PC-9 (cell line): ENCODE data around the gene WNK2. TPM values are rescaled to one million over a fixed set of nuclear protein-coding genes. Genes with fewer than 3 reads are reported as not detected.

Experiments used
- BruUV-seq: library from RNA; stranded (reverse); fragments of 400-500 nt; replicated peaks from 2 replicates; lab custom pipeline; 2021; lab: Mats Ljungman, UMichigan
- CTCF ChIA-PET: fragments of 300-600 bp; sonication (Branson Sonifier 250); formaldehyde crosslinking; loops from one replicate; lab custom pipeline; 2022; ENCODE audit warnings: antibody characterized with exemption; lab: Charles Lee
- POLR2A ChIA-PET: fragments of 300-600 bp; sonication (Branson Sonifier 250); formaldehyde crosslinking; loops from one replicate; lab custom pipeline; 2022; ENCODE audit warnings: antibody characterized with exemption; ENCODE audit not compliant: unreplicated experiment; lab: Charles Lee
- DNase-seq, 2 experiments: peaks; one replicate each; pipeline versions ENCODE4 v3.0.0 to v3.0.0-alpha.2; 2015 to 2022; ENCODE audit warnings: mixed read lengths in 1 of 2
- H2AFZ ChIP-seq: fragments of 200-600 bp; sonication (generic); 2 replicates; pipeline ENCODE4 v1.8.1; 2017; ENCODE audit warnings: antibody characterized with exemption
- H3F3A ChIP-seq: fragments of 200-600 bp; sonication (generic); 2 replicates; pipeline ENCODE4 v1.8.1; 2017; ENCODE audit warnings: antibody characterized with exemption, mild to moderate bottlenecking, low read depth; ENCODE audit not compliant: insufficient read depth
- H3K27ac ChIP-seq: fragments of 200-600 bp; sonication (generic); 2 replicates; pipeline ENCODE4 v1.6.1; 2016; ENCODE audit warnings: mixed run types
- H3K27me3 ChIP-seq: fragments of 200-600 bp; sonication (generic); 2 replicates; pipeline ENCODE4 v1.6.1; 2016; ENCODE audit warnings: low read depth, mixed run types; ENCODE audit not compliant: insufficient read depth
- H3K36me3 ChIP-seq: fragments of 200-600 bp; sonication (generic); 2 replicates; pipeline ENCODE4 v1.6.1; 2016; ENCODE audit warnings: low read depth, mixed run types
- H3K4me1 ChIP-seq: fragments of 200-600 bp; sonication (generic); replicated peaks from 2 replicates; pipeline ENCODE4 v1.6.1; 2016; ENCODE audit warnings: mixed run types; ENCODE audit not compliant: insufficient read depth
- H3K4me2 ChIP-seq: fragments of 200-600 bp; sonication (generic); 2 replicates; pipeline ENCODE4 v1.6.1; 2017; ENCODE audit warnings: mixed run types
- H3K4me3 ChIP-seq: fragments of 200-600 bp; sonication (generic); 2 replicates; pipeline ENCODE4 v1.6.1; 2016; ENCODE audit warnings: mixed run types
- H3K79me2 ChIP-seq: fragments of 200-600 bp; sonication (generic); 2 replicates; pipeline ENCODE4 v1.6.1; 2017; ENCODE audit warnings: low read depth, mixed run types
- H3K9me2 ChIP-seq: fragments of 200-600 bp; sonication (generic); 2 replicates; pipeline ENCODE4 v1.8.1; 2017; ENCODE audit warnings: mild to moderate bottlenecking; ENCODE audit not compliant: insufficient read depth
- H3K9me3 ChIP-seq: fragments of 200-600 bp; sonication (generic); 2 replicates; pipeline ENCODE4 v1.8.1; 2016; ENCODE audit warnings: low read depth; ENCODE audit not compliant: insufficient read depth
- H4K20me1 ChIP-seq: fragments of 200-600 bp; sonication (generic); 2 replicates; pipeline ENCODE4 v1.8.1; 2017; ENCODE audit not compliant: insufficient read depth
- EZH2 ChIP-seq: fragments of 200-600 bp; sonication (generic); IDR thresholded peaks from 2 replicates; pipeline ENCODE4 v1.8.0; 2017; ENCODE audit warnings: antibody characterized with exemption, low read depth
- intact Hi-C: fragments of 100-400 bp; cut with micrococcal nuclease; formaldehyde crosslinking; loops from one replicate; pipeline ENCODE4 v1.10.0; 2022; ENCODE audit not compliant: unreplicated experiment
- total RNA-seq: library from RNA; stranded (reverse); gene quantifications from 2 replicates; pipeline ENCODE4 v1.2.3, GENCODE V29; 2021
- TF ChIP-seq, protein P1 (sequence below): fragments of 200-600 bp; sonication (generic); conservative IDR thresholded peaks from 2 replicates; pipeline ENCODE4 v1.6.1; 2017; ENCODE audit warnings: mixed run types, antibody characterized with exemption, mild to moderate bottlenecking, moderate library complexity

WNK2 gene
- total RNA-seq, 1 experiment from 2014 or later, result 44.6 TPM

DNA sequence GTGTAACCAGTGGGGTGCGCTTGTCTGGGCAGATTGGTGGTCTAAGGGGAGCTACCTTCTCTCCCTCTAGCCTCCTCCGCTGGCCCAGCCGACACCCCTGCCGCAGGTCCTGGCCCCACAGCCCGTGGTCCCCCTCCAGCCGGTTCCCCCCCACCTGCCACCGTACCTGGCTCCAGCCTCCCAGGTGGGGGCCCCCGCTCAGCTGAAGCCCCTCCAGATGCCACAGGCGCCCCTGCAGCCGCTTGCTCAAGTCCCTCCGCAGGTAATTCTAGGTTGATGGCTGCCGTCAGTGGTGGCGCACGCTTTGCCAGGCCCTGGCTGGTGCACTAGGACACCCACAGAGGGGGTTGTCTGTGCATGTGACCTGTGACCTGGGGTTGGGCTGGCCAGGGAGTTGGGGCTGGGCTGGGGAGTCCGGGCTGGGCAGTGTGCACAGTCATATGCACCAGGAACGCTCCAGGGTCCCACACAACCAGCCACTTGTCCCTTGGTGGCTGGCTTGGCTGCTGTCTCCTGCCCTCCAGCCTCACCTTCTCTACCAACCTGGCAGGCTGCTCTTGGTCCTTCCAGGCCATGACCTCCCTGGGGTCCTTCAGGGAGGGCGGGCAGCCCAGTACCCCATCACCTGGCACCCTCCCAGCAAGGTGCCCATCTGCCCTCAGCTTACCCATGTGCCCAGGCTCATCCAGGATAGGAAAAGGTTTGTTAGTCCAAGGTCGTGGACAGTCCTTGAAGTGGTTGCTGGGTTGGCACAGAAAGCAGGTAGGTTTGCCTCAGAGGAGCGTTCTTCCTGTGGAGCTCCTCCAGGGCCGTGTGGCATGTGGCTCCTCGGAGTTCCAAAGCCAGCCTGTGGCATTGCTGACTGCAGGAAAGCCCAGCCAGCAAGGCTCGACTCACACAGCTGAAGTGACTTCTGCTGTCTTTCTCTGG lies 73.2 kb downstream of the WNK2 start:
- H3K79me2 ChIP-seq, result no peaks in the 10 kb centered on the region
- no peak for DNase-seq
- POLR2A ChIA-PET, result no interaction called here
- no peaks in the 10 kb centered on the region for H3K27me3 ChIP-seq
- no peak overlapping the region for H3K4me3 ChIP-seq
- no peak overlapping the region for H2AFZ ChIP-seq
- H3K27ac ChIP-seq, result no peak overlapping the region
- no peaks in the 10 kb centered on the region for H3K9me2 ChIP-seq
- no peak overlapping the region for H3K4me2 ChIP-seq
- no peaks in the 10 kb centered on the region for H4K20me1 ChIP-seq
- CTCF ChIA-PET, result no interaction called here
- no peaks in the 10 kb centered on the region for H3F3A ChIP-seq
- intact Hi-C loops, result no loop called here
- no peak for TF ChIP-seq EZH2
- TF ChIP-seq, protein P1, sequence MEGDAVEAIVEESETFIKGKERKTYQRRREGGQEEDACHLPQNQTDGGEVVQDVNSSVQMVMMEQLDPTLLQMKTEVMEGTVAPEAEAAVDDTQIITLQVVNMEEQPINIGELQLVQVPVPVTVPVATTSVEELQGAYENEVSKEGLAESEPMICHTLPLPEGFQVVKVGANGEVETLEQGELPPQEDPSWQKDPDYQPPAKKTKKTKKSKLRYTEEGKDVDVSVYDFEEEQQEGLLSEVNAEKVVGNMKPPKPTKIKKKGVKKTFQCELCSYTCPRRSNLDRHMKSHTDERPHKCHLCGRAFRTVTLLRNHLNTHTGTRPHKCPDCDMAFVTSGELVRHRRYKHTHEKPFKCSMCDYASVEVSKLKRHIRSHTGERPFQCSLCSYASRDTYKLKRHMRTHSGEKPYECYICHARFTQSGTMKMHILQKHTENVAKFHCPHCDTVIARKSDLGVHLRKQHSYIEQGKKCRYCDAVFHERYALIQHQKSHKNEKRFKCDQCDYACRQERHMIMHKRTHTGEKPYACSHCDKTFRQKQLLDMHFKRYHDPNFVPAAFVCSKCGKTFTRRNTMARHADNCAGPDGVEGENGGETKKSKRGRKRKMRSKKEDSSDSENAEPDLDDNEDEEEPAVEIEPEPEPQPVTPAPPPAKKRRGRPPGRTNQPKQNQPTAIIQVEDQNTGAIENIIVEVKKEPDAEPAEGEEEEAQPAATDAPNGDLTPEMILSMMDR, result no peak
- H3K36me3 ChIP-seq, result no peaks in the 10 kb centered on the region
- peaks cover 8% of the 10 kb centered on the region; the same call in 1 of the 2 replicates for H3K4me1 ChIP-seq
- BruUV-seq, result no TSS peak
- no peaks in the 10 kb centered on the region for H3K9me3 ChIP-seq

DNA sequence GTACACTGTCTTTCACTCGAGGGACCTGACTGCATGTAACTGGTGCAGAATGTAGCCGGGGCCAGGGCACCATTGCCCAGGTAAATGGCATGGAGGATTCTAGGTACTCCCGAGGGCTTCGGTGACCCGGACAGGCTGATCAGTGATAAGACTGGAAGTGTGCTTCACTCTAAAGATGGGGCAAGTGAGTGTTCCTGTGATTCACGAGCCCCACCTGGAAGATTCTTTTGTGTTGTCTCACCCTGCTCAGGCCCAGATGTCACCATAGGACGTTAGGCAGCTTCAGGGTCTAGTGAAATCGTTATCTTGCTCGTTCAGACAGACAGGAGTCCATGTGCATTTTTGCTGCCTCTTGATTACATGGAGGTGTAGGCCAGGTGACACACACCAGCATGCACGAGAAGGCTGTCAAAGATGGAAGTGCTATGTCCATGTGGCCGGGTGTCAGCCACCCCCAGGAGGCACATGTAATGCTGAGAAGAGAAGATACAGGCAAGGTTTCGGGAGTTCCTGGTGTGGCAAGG lies 73.9 kb downstream of the WNK2 start:
- Histone ChIP-seq H3K9me3 (no peaks in the 10 kb centered on the region), H3K4me2 (no peak overlapping the region), H3K36me3 (no peaks in the 10 kb centered on the region), H3K27ac (no peak overlapping the region), H3F3A (no peaks in the 10 kb centered on the region), H3K79me2 (no peaks in the 10 kb centered on the region), H3K4me1 (peaks cover 8% of the 10 kb centered on the region; the same call in 1 of the 2 replicates), H3K4me3 (no peak overlapping the region), H4K20me1 (no peaks in the 10 kb centered on the region), H2AFZ (no peak overlapping the region), H3K27me3 (no peaks in the 10 kb centered on the region), H3K9me2 (no peaks in the 10 kb centered on the region)
- TF ChIP-seq, protein P1, result no peak
- TF ChIP-seq EZH2, result no peak
- POLR2A ChIA-PET, result no interaction called here
- CTCF ChIA-PET, result no interaction called here
- intact Hi-C loops, result no loop called here
- BruUV-seq, result no TSS peak
- peak in 1 of 2 experiments; percentile 41 for DNase-seq

DNA sequence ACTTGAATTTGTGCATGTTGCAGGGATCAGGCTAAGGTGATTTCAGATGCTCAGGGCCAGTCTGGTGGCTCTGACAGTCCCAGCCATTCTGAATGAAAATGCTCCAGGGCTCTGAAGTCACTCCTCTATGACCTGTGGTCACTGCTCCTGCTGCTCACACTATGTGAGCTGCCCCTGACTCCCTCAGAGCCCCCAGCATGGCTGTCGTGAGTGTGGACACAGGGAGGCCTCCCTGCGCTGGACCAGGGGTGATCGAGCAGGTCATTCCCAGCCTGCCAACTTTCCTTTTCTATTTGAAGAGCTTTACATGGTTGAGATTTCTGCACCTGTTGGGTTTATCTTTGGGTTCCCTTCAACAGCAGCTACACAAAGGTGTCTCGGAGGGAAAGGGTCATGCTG lies 74.5 kb downstream of the WNK2 start:
- H3K9me3 ChIP-seq, result no peaks in the 10 kb centered on the region
- no peak overlapping the region for H3K4me2 ChIP-seq
- H3K4me3 ChIP-seq, result no peak overlapping the region
- H3K36me3 ChIP-seq, result no peaks in the 10 kb centered on the region
- ChIA-PET CTCF (no interaction called here), POLR2A (no interaction called here)
- no peak overlapping the region for H2AFZ ChIP-seq
- TF ChIP-seq EZH2, result no peak
- TF ChIP-seq, protein P1, result no peak
- H3K27me3 ChIP-seq, result no peaks in the 10 kb centered on the region
- DNase-seq, result no peak
- H3K9me2 ChIP-seq, result no peaks in the 10 kb centered on the region
- no peaks in the 10 kb centered on the region for H4K20me1 ChIP-seq
- no peaks in the 10 kb centered on the region for H3K79me2 ChIP-seq
- H3F3A ChIP-seq, result no peaks in the 10 kb centered on the region
- H3K27ac ChIP-seq, result no peak overlapping the region
- intact Hi-C loops, result no loop called here
- peaks cover 8% of the 10 kb centered on the region; the same call in 1 of the 2 replicates for H3K4me1 ChIP-seq
- BruUV-seq, result no TSS peak
